Epidermal melanocyte (primary cell): Measurements from ENCODE around the gene NFYC.

Source experiments
- DNase-seq: peaks from one replicate; pipeline ENCODE4 v3.0.0; 2011; ENCODE audit warnings: low spot score; ENCODE audit not compliant: insufficient read length

NFYC gene

GRCh38 chr1:40818264-40818961 lies 126.9 kb downstream of the NFYC start:
- DNase-seq: no peak

GRCh38 chr1:40819101-40819500 lies 127.6 kb downstream of the NFYC start:
- no peak for DNase-seq

- DNase-seq: no peak
Measured at GRCh38 chr1:40820251-40820797, 128.8 kb downstream of the NFYC start.
